Transverse colon (tissue), 3 donors: ENCODE measurements around the gene SMAP1.

Source experiments
- CTCF ChIP-seq, 5 experiments: fragments of 200-600 bp in 3 of 5; fragments of 450-650 bp in 2 of 5; sonication (generic) in 3 of 5; IDR thresholded peaks; 1 replicate in 2 of 5; 2 replicates in 3 of 5; pipeline ENCODE4 v1.5.1; 2016 to 2017; ENCODE audit warnings: antibody characterized with exemption in 5 of 5, inconsistent platforms in 3 of 5, mild to moderate bottlenecking in 2 of 5, moderate library complexity in 1 of 5
- EP300 ChIP-seq: sonication (generic); formaldehyde crosslinking; IDR thresholded peaks from one replicate; pipeline ENCODE4 v1.6.1; 2017; ENCODE audit warnings: antibody characterized with exemption, low read depth
- POLR2A ChIP-seq: fragments of 450-650 bp; IDR thresholded peaks from one replicate; pipeline ENCODE4 v1.6.1; 2016; ENCODE audit warnings: antibody characterized with exemption, mild to moderate bottlenecking, moderate library complexity

- no peak for TF ChIP-seq POLR2A
- TF ChIP-seq CTCF (IDR thresholded peaks at IDR 0.05), result no peak
- no peak for TF ChIP-seq EP300
Measured at GRCh38 chr6:70627500-70628254, 40.0 kb upstream of the SMAP1 start.
